CD4-positive, alpha-beta T cell treated with Interleukin-10 for 1 hour (primary cell): ENCODE measurements around the gene QKI.

Experiments used
- DNase-seq: peaks from one replicate; pipeline ENCODE4 v3.0.0-alpha.2; 2020

QKI gene

DNA sequence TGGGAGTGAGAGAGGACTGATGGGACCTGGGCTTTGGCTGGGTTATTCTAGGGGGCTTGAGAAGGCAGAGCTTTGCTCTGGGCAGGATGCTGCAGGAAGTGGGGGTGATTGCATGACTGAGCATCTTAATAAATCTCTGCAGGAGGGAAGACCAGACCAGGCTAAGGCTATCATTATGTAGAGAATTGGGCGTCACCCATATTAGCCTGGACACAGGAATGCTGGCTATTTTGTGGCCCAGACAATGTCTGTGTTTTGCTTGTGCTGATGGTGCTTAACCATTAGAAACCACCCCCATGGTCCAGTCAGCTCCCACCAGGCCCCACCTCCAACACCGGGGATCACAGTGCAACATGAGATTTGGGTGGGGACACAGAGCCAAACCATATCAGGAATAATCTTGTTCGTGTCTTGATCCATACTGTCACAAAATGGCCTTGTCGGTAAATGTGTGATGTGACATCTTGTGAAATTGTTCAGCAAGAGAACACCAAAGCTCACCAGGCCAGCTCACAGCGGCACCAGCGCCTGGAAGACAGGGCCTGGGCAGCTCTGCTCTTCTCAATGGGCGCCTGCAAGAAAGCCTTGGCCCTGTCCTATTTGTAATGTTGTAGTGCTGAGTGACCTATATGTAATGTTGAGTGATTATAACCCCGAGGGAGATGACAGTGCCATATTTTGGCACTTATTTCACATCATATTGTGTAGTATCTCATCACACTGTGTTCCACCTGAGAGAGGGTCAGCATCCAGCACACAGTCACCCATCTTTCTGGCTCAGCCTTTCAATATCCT is 211.8 kb downstream of the QKI start:
- DNase-seq: no peak

DNA sequence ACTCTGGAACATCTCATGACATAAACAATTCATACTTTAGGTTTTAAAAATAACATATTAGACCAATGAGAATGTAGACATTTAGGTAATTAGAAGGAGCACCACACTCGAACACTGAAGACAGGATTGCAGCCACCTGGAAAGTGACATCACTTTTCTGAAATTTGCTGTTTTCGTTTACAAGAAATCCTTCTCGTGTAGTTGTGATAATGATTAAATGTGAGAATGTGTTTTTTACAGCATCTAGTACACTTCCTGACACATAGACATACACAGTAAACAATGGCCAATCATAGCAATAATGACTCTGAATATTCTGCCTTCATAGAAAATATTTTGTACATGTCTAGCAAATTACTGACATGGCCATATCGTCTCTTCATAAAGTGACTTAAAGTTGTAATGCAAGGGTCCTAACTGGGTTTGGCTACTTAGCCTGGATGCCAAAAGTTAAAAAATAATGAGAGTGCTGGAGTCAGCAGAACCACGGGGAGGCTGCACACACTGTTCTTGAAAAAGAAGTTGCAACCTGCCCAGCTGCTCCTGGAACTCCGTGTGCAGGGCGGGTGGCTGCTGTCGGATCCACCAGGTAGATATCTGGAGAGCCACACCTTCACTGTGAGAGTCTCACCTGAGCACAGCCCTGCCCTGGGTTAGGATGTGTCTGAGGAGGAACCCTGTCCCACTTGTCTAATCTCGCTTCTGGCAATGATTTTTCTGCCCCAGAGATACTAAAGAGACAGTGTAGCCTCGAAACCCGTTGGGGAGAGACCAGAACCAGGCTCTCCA is 212.9 kb downstream of the QKI start:
- DNase-seq: no peak
